Muscle of leg (tissue), 11 donors: ENCODE results near the gene CCDC171. TPM values are rescaled to one million over a fixed set of nuclear protein-coding genes. Genes with fewer than 3 reads are reported as not detected.
"Not testable (repeated sequence)": the region's sequence is repeated elsewhere in the genome, so short reads cannot be mapped to it uniquely, and the experiment has no call there.

Experiments used
- DNase-seq: peaks from one replicate; pipeline ENCODE4 v3.0.0; 2013
- H3K27ac ChIP-seq: one replicate; pipeline ENCODE4 v1.5.1; 2013; ENCODE audit warnings: mild to moderate bottlenecking, low read length, control low read depth
- H3K27me3 ChIP-seq: one replicate; pipeline ENCODE4 v1.6.1; 2013; ENCODE audit warnings: low read length; ENCODE audit not compliant: control insufficient read depth, insufficient read depth
- H3K36me3 ChIP-seq: one replicate; pipeline ENCODE4 v1.6.1; 2013; ENCODE audit warnings: low read length; ENCODE audit not compliant: control insufficient read depth, insufficient read depth
- H3K4me1 ChIP-seq: one replicate; pipeline ENCODE4 v1.6.1; 2013; ENCODE audit warnings: low read length; ENCODE audit not compliant: control insufficient read depth, insufficient read depth
- H3K4me3 ChIP-seq: one replicate; pipeline ENCODE4 v1.5.1; 2013; ENCODE audit warnings: low read length, control low read depth
- H3K9me3 ChIP-seq: replicated peaks from 2 replicates; pipeline ENCODE4 v1.6.1; 2013; ENCODE audit warnings: low read depth, low read length; ENCODE audit not compliant: control insufficient read depth
- WGBS: methylation state at CpG from one replicate; pipeline ENCODE4 v1.1.5; 2013; ENCODE audit warnings: missing lambda C conversion rate; ENCODE audit not compliant: insufficient coverage; 5-methylcytosine and 5-hydroxymethylcytosine counted together
- polyA plus RNA-seq, 8 donors: library from polyadenylated mRNA; unstranded; fragments of 120-200 nt; gene quantifications; one replicate each; pipeline versions ENCODE4 v1.2.1 to v1.2.3, GENCODE V29; 2013; ENCODE audit warnings: inconsistent platforms in 1 of 8, low replicate concordance in 1 of 8; ENCODE audit not compliant: insufficient read length in 8 of 8, insufficient read depth in 1 of 8
- total RNA-seq: library from RNA; stranded (reverse); fragments of 120-200 nt; gene quantifications from one replicate; pipeline ENCODE4 v1.2.4, GENCODE V29; 2013

The CCDC171 gene
- total and polyA plus RNA-seq, 9 donors: 1.5 to 4.0 (median 2.1) TPM

- Histone ChIP-seq H3K4me3 (peak overlapping the region; percentile 95), H3K27ac (peak overlapping the region; percentile 97), H3K36me3 (no peaks in the 10 kb centered on the region), H3K4me1 (peaks cover 4% of the 10 kb centered on the region), H3K9me3 (no peaks in the 10 kb centered on the region), H3K27me3 (peaks cover 2% of the 10 kb centered on the region)
- DNase-seq: no peak
- WGBS: no CpG with 5 or more reads among the region's 13 CpGs
These were observed 670 bp downstream of the CCDC171 start for GRCh38 chr9:15553528-15553898.

- DNase-seq: no peak
- WGBS: no CpG with 5 or more reads among the region's 2 CpGs
- no peaks in the 10 kb centered on the region for H3K9me3 ChIP-seq
These were observed 17.9 kb downstream of the CCDC171 start for GRCh38 chr9:15570769-15571168.

GRCh38 chr9:15572200-15572770 lies 19.4 kb downstream of the CCDC171 start:
- Histone ChIP-seq H3K9me3 (no peaks in the 10 kb centered on the region), H3K27ac (no peak overlapping the region), H3K4me3 (no peak overlapping the region), H3K27me3 (no peaks in the 10 kb centered on the region), H3K4me1 (no peaks in the 10 kb centered on the region), H3K36me3 (no peaks in the 10 kb centered on the region)
- no CpG with 5 or more reads among the region's 1 CpG for WGBS
- no peak for DNase-seq

More at GRCh38 chr9:15570769-15571168, 17.9 kb downstream of the CCDC171 start:
- H3K4me3 ChIP-seq: no peak overlapping the region
- no peaks in the 10 kb centered on the region for H3K27me3 ChIP-seq
- H3K27ac ChIP-seq: no peak overlapping the region
- no peaks in the 10 kb centered on the region for H3K36me3 ChIP-seq
- H3K4me1 ChIP-seq: no peaks in the 10 kb centered on the region

GRCh38 chr9:15576350-15577050 lies 23.7 kb downstream of the CCDC171 start:
- no peaks in the 10 kb centered on the region for H3K4me1 ChIP-seq
- H3K4me3 ChIP-seq: no peak overlapping the region

GRCh38 chr9:15578714-15579113 lies 25.9 kb downstream of the CCDC171 start:
- 78% methylated on average over 5 of the region's 6 CpGs for WGBS

More at GRCh38 chr9:15576350-15577050, 23.7 kb downstream of the CCDC171 start:
- H3K27ac ChIP-seq: no peak overlapping the region
- WGBS: 53% methylated on average over 5 of the region's 8 CpGs
- no peaks in the 10 kb centered on the region for H3K36me3 ChIP-seq
- no peaks in the 10 kb centered on the region for H3K9me3 ChIP-seq
- H3K27me3 ChIP-seq: no peaks in the 10 kb centered on the region
- DNase-seq: no peak

GRCh38 chr9:15584379-15584778 lies 31.5 kb downstream of the CCDC171 start:
- Histone ChIP-seq H3K36me3 (no peaks in the 10 kb centered on the region), H3K27me3 (no peaks in the 10 kb centered on the region), H3K9me3 (no peaks in the 10 kb centered on the region), H3K4me3 (no peak overlapping the region), H3K4me1 (no peaks in the 10 kb centered on the region), H3K27ac (no peak overlapping the region)
- 100% methylated on average over 1 of the region's 3 CpGs for WGBS
- DNase-seq: no peak

More at GRCh38 chr9:15578714-15579113, 25.9 kb downstream of the CCDC171 start:
- Histone ChIP-seq H3K27ac (no peak overlapping the region), H3K27me3 (no peaks in the 10 kb centered on the region), H3K36me3 (no peaks in the 10 kb centered on the region), H3K9me3 (no peaks in the 10 kb centered on the region), H3K4me3 (no peak overlapping the region), H3K4me1 (no peaks in the 10 kb centered on the region)
- peak; percentile 43 for DNase-seq

GRCh38 chr9:15592317-15592716 lies 39.5 kb downstream of the CCDC171 start:
- no peak overlapping the region for H3K27ac ChIP-seq
- H3K27me3 ChIP-seq: no peaks in the 10 kb centered on the region
- DNase-seq: no peak
- WGBS: no CpG with 5 or more reads among the region's 3 CpGs
- no peaks in the 10 kb centered on the region for H3K4me1 ChIP-seq
- no peaks in the 10 kb centered on the region for H3K36me3 ChIP-seq
- H3K4me3 ChIP-seq: no peak overlapping the region
- H3K9me3 ChIP-seq: no peaks in the 10 kb centered on the region

GRCh38 chr9:15592940-15593339 lies 40.1 kb downstream of the CCDC171 start:
- H3K9me3 ChIP-seq, H3K4me3 ChIP-seq, H3K36me3 ChIP-seq, H3K27ac ChIP-seq, DNase-seq, H3K4me1 ChIP-seq, H3K27me3 ChIP-seq: not testable (repeated sequence)
- WGBS: no CpG with 5 or more reads among the region's 1 CpG

- 94% methylated on average over 13 of the region's 19 CpGs for WGBS
- not testable (repeated sequence) for H3K27me3 ChIP-seq, H3K9me3 ChIP-seq, H3K36me3 ChIP-seq, DNase-seq, H3K4me1 ChIP-seq, H3K27ac ChIP-seq, H3K4me3 ChIP-seq
These were observed 48.0 kb downstream of the CCDC171 start for GRCh38 chr9:15600666-15601330.

GRCh38 chr9:15606643-15607472 lies 54.0 kb downstream of the CCDC171 start:
- WGBS: no CpG with 5 or more reads among the region's 2 CpGs
- no peaks in the 10 kb centered on the region for H3K9me3 ChIP-seq
- H3K27ac ChIP-seq: no peak overlapping the region
- no peaks in the 10 kb centered on the region for H3K27me3 ChIP-seq
- H3K4me1 ChIP-seq: no peaks in the 10 kb centered on the region
- no peaks in the 10 kb centered on the region for H3K36me3 ChIP-seq
- no peak overlapping the region for H3K4me3 ChIP-seq
- DNase-seq: peak; percentile 66
